Uterus (tissue), 2 donors: Measurements from ENCODE around the gene TUT4.

Source experiments
- POLR2A ChIP-seq, 2 donors: fragments of 450-650 bp; IDR thresholded peaks; one replicate each; pipeline ENCODE4 v1.6.1; 2016; ENCODE audit warnings: antibody characterized with exemption in 2 of 2, mild to moderate bottlenecking in 1 of 2, moderate library complexity in 1 of 2
- TF ChIP-seq, protein P1 (sequence below), 4 experiments: fragments of 200-600 bp in 2 of 4; fragments of 450-650 bp in 2 of 4; sonication (generic) in 2 of 4; IDR thresholded peaks; one replicate each; pipeline ENCODE4 v1.5.1; 2016 to 2019; ENCODE audit warnings: antibody characterized with exemption in 4 of 4, mild to moderate bottlenecking in 2 of 4, moderate library complexity in 1 of 4

DNA sequence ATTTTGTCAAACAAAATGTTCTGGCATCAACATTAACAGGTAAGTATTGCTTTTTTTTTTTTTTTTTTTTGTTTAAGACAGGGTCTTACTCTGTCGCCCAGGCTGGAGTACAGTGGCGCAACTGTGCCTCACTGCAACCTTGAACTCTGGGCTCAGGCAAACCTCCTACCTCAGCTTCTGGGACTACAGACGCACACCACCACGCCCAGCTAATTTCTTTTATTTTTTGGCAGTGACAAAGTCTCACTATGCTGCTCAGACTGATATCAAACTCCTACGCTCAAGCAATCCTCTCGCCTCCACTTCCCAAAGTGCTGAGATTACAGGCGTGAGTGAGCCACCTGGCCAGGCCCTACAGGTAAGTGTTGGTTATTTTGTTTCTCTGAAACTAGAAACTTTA is 2.4 kb downstream of the TUT4 start:
- TF ChIP-seq POLR2A (IDR thresholded peaks at IDR 0.05) = no peak
- TF ChIP-seq, protein P1, sequence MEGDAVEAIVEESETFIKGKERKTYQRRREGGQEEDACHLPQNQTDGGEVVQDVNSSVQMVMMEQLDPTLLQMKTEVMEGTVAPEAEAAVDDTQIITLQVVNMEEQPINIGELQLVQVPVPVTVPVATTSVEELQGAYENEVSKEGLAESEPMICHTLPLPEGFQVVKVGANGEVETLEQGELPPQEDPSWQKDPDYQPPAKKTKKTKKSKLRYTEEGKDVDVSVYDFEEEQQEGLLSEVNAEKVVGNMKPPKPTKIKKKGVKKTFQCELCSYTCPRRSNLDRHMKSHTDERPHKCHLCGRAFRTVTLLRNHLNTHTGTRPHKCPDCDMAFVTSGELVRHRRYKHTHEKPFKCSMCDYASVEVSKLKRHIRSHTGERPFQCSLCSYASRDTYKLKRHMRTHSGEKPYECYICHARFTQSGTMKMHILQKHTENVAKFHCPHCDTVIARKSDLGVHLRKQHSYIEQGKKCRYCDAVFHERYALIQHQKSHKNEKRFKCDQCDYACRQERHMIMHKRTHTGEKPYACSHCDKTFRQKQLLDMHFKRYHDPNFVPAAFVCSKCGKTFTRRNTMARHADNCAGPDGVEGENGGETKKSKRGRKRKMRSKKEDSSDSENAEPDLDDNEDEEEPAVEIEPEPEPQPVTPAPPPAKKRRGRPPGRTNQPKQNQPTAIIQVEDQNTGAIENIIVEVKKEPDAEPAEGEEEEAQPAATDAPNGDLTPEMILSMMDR (IDR thresholded peaks at IDR 0.05) = no peak
